ENCODE data around the gene IGFL2.

- TF ChIP-seq CTCF (conservative IDR thresholded peaks at IDR 0.05) (no peak), EZH2 (IDR thresholded peaks at IDR 0.05; ENCODE audit: low read depth) (no peak)
Observed at GRCh38 chr19:46118136-46118535, 29.9 kb upstream of the IGFL2 start.
